Activated B cell treated with CpG ODN at 0.5 μM for 24 hours (primary cell): ENCODE results near the gene STX10. TPM values are rescaled to one million over a fixed set of nuclear protein-coding genes. Genes with fewer than 3 reads are reported as not detected.

Experiments used
- ATAC-seq: fragments of 200-7000 bp; cut with Tn5 transposase; one replicate; pipeline ENCODE4 v1.10.0; 2021; ENCODE audit warnings: low read depth, mild to moderate bottlenecking, moderate library complexity
- CTCF ChIA-PET: fragments of 350-600 bp; sonication (Branson Sonifier 250); formaldehyde crosslinking; loops from one replicate; lab custom pipeline; 2021; ENCODE audit warnings: antibody characterized with exemption; lab: Charles Lee
- POLR2A ChIA-PET: fragments of 350-600 bp; sonication (Branson Sonifier 250); formaldehyde crosslinking; loops from one replicate; lab custom pipeline; 2021; ENCODE audit warnings: antibody characterized with exemption; lab: Charles Lee
- DNase-seq: peaks from one replicate; pipeline ENCODE4 v3.0.0; 2022
- H3K27ac Mint-ChIP-seq: one replicate; pipeline ENCODE4 v1.8.0; 2020; ENCODE audit warnings: mixed read lengths
- H3K27me3 Mint-ChIP-seq: one replicate; pipeline ENCODE4 v1.8.0; 2021; ENCODE audit warnings: mixed read lengths
- H3K36me3 Mint-ChIP-seq: one replicate; pipeline ENCODE4 v1.8.0; 2021; ENCODE audit warnings: low read depth, mixed read lengths
- H3K4me1 Mint-ChIP-seq: one replicate; pipeline ENCODE4 v1.8.0; 2021; ENCODE audit warnings: mixed read lengths
- H3K4me3 Mint-ChIP-seq: one replicate; pipeline ENCODE4 v1.8.0; 2020; ENCODE audit warnings: mild to moderate bottlenecking, mixed read lengths
- H3K9me3 Mint-ChIP-seq: one replicate; pipeline ENCODE4 v1.8.0; 2020; ENCODE audit warnings: mixed read lengths
- CTCF ChIP-seq: fragments of 200-600 bp; IDR thresholded peaks from one replicate; pipeline ENCODE4 v1.8.0; 2022; ENCODE audit warnings: antibody characterized with exemption, mild to moderate bottlenecking
- intact Hi-C: fragments of 100-400 bp; cut with micrococcal nuclease; formaldehyde crosslinking; loops from one replicate; pipeline ENCODE4 v1.15.1; 2024
- total RNA-seq: library from RNA; stranded (reverse); gene quantifications from 2 replicates; pipeline ENCODE4 v1.2.3, GENCODE V29; 2022

STX10 gene, protein sequence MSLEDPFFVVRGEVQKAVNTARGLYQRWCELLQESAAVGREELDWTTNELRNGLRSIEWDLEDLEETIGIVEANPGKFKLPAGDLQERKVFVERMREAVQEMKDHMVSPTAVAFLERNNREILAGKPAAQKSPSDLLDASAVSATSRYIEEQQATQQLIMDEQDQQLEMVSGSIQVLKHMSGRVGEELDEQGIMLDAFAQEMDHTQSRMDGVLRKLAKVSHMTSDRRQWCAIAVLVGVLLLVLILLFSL
- total RNA-seq: 41.7 and 43.6 TPM in 2 replicates

DNA sequence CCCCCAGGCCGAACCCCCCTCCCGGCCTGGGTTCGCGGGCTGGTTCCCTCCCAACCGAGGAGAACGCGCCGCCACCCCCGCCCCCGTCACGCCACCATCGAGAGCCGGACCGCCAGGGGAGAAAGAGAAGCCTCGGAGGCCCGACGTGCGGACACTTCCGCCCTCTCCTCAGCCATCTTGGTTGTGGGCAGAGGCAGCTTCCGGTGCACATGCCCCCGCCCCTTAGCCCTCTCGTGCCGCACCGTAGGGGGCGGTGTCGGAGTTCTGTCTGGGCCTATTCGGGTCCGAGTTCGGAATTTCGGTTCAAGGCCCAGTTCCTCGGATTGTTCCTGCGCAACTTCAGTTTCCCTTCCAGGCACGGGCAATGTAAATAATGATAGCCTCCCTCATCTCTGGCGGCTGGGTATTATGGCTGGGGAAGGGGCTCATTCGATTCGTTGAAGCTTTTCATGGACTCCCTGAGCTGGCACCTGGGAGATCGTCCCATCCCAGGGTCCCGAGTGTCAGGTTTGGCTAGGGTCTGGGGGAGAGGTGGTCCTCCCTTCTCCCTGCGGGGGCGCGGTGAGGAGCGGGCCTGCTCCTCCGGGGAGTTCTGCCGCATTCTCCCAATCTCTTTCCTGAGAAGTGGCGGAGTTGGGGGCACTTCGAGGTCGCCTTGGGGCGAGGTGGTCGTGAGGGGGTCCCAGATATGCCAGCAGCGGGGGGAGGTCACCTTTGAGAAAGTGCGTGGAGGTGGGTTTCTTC is at the start of gene STX10, which contains the start of gene IER2:
TSS of gene STX10 (minus strand) at position 189 of the 744 bp plus-strand sequence. CDS start 202 bp downstream, outside the sequence.
TSS of gene IER2 (plus strand) at position 225 of the 744 bp plus-strand sequence. CDS start 2,776 bp downstream, outside the sequence.
- no peak for TF ChIP-seq CTCF
- POLR2A ChIA-PET: interaction anchor here (0.6 to 5.0 kb wide), 18 partner anchors 16 to 1351 kb away, joined by 3 to 258 read pairs (median 4); partner anchors contain the start of genes LYL1, NACC1 and TRMT1
- Mint-ChIP-seq H3K4me3 (peak within 1 kb of the TSS; percentile 99), H3K36me3 (peaks cover 44% of the 10 kb centered on the region), H3K9me3 (no peaks in the 10 kb centered on the region), H3K4me1 (peaks cover 40% of the 10 kb centered on the region), H3K27ac (peak within 1 kb of the TSS; percentile 99), H3K27me3 (no peaks in the 10 kb centered on the region)
- ATAC-seq: peak; percentile 45
- DNase-seq: peak; percentile 88
- intact Hi-C loops: loop anchor here (1.0 to 10.0 kb wide), 9 partner anchors 16 to 987 kb away; partner anchors contain the start of genes ASF1B, CALR, LYL1 and RFX1
- CTCF ChIA-PET: interaction anchor here (0.9 to 1.8 kb wide), 7 partner anchors 18 to 112 kb away, joined by 3 to 18 read pairs (median 3); partner anchors contain the start of gene NACC1

- Mint-ChIP-seq H3K9me3 (no peaks in the 10 kb centered on the region), H3K4me3 (no peak overlapping the region), H3K36me3 (no peaks in the 10 kb centered on the region), H3K27ac (no peak overlapping the region), H3K4me1 (peaks cover 24% of the 10 kb centered on the region), H3K27me3 (no peaks in the 10 kb centered on the region)
- POLR2A ChIA-PET: interaction anchor here (0.5 kb wide), 1 partner anchor 9 kb away, joined by 5 read pairs; no protein-coding TSS in a partner anchor
- ATAC-seq (no peak), DNase-seq (no peak)
- TF ChIP-seq CTCF: no peak
- CTCF ChIA-PET: no interaction called here
- intact Hi-C loops: loop anchor here (5.0 kb wide), 1 partner anchor 221 kb away; no protein-coding TSS in a partner anchor
Measured at GRCh38 chr19:13198634-13199033, 48.5 kb upstream of the STX10 start.

DNA sequence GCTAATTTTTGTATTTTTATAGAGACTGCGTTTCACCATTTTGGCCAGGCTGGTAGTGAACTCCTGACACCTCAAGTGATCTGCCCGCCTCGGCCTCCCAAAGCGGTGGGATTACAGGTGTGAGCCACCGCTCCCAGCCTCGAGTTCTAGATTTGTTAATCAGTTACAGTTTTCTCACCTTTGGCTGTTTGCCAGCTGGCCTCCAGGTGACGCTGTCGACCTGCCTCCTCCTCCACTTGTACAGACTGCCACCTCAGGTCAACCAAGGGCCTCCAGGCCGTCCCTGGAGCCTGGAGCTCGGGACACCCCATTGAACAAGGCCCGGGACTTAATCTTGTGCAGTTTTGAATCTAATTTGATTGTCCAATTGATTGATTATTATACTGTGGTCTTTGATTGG is 45.5 kb upstream of the STX10 start:
- Mint-ChIP-seq H3K4me3 (no peak overlapping the region), H3K9me3 (no peaks in the 10 kb centered on the region), H3K4me1 (peaks cover 29% of the 10 kb centered on the region), H3K27me3 (no peaks in the 10 kb centered on the region), H3K27ac (peak overlapping the region; percentile 63), H3K36me3 (no peaks in the 10 kb centered on the region)
- ATAC-seq (peak; percentile 79), DNase-seq (peak; percentile 57)
- no peak for TF ChIP-seq CTCF
- ChIA-PET POLR2A (interaction anchor here (0.6 to 4.6 kb wide), 15 partner anchors 13 to 417 kb away, joined by 3 to 104 read pairs (median 5); partner anchors contain the start of genes IER2, NACC1 and STX10), CTCF (interaction anchor here (0.7 to 4.1 kb wide), 40 partner anchors 9 to 525 kb away, joined by 3 to 52 read pairs (median 4); partner anchors contain the start of genes IER2, NACC1 and STX10)
- intact Hi-C loops: loop anchor here (1.0 to 5.0 kb wide), 4 partner anchors 13 to 218 kb away; no protein-coding TSS in a partner anchor

GRCh38 chr19:13190781-13191540 is 40.8 kb upstream of the STX10 start:
- H3K36me3 Mint-ChIP-seq: no peaks in the 10 kb centered on the region
- ATAC-seq (no peak), DNase-seq (no peak)
- TF ChIP-seq CTCF: no peak
- H3K4me1 Mint-ChIP-seq: peaks cover 43% of the 10 kb centered on the region
- CTCF ChIA-PET: interaction anchor here (1.8 kb wide), 1 partner anchor 72 kb away, joined by 6 read pairs; no protein-coding TSS in a partner anchor
- no peak overlapping the region for H3K4me3 Mint-ChIP-seq
- H3K9me3 Mint-ChIP-seq: no peaks in the 10 kb centered on the region
- POLR2A ChIA-PET: interaction anchor here (0.7 to 2.1 kb wide), 5 partner anchors 9 to 540 kb away, joined by 3 to 20 read pairs (median 4); no protein-coding TSS in a partner anchor
- H3K27ac Mint-ChIP-seq: peak overlapping the region; percentile 7
- H3K27me3 Mint-ChIP-seq: no peaks in the 10 kb centered on the region
- intact Hi-C loops: no loop called here
